Activated naive CD8-positive, alpha-beta T cell treated with anti-CD3 and anti-CD28 coated beads, Interleukin-2, amount 10 ng/mL, durations not matched to agents 7 days and 5 days (primary cell): ENCODE data around the gene UNC5A. TPM values are rescaled to one million over a fixed set of nuclear protein-coding genes. Genes with fewer than 3 reads are reported as not detected.

Experiments used
- ATAC-seq: fragments of 150-1000 bp; cut with Tn5 transposase; one replicate; pipeline ENCODE4 v1.10.0; 2021; ENCODE audit warnings: low read depth, moderate library complexity
- POLR2A ChIA-PET: fragments of 350-600 bp; sonication (Branson Sonifier 250); formaldehyde crosslinking; loops from one replicate; lab custom pipeline; 2021; ENCODE audit warnings: antibody characterized with exemption; lab: Charles Lee
- DNase-seq: peaks from one replicate; pipeline ENCODE4 v3.0.0; 2021
- H3K27ac Mint-ChIP-seq: one replicate; pipeline ENCODE4 v1.8.0; 2022; ENCODE audit warnings: mild to moderate bottlenecking, mixed read lengths
- H3K27me3 Mint-ChIP-seq: one replicate; pipeline ENCODE4 v1.8.0; 2022; ENCODE audit warnings: mild to moderate bottlenecking, moderate library complexity, mixed read lengths
- H3K36me3 Mint-ChIP-seq: one replicate; pipeline ENCODE4 v1.8.0; 2021; ENCODE audit warnings: mild to moderate bottlenecking, mixed read lengths
- H3K4me1 Mint-ChIP-seq: one replicate; pipeline ENCODE4 v1.8.0; 2021; ENCODE audit warnings: mixed read lengths
- H3K4me3 Mint-ChIP-seq: one replicate; pipeline ENCODE4 v1.8.0; 2022; ENCODE audit warnings: mild to moderate bottlenecking, moderate library complexity, mixed read lengths
- H3K9me3 Mint-ChIP-seq: one replicate; pipeline ENCODE4 v1.8.0; 2021; ENCODE audit warnings: mixed read lengths
- total RNA-seq, 2 experiments: library from RNA; stranded (reverse); gene quantifications; one replicate each; pipeline ENCODE4 v1.2.3, GENCODE V29; 2021

UNC5A gene
- total RNA-seq, 2 experiments from 2014 or later, result not detected

DNA sequence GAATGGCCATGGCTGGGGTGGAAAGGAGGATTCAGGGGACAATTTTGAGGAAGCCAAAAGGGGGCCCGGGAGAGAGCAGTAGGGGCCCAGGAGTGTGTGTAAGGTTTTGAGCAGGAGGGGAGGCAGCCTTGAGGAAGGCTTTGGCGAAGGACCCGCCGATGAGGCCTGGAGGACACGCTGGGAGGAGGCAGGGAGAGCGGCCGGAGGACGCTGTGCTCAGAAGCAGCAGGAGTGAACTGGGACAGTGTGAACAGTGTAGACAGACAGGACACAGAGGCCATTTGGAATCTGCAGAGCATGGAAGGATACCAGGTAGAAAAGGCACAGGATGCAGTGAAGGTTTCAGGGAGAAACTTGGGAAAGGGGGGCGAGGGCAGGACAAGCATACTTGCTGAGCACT, 14.9 kb downstream of the UNC5A start:
- H3K4me1 Mint-ChIP-seq, result no peaks in the 10 kb centered on the region
- DNase-seq (no peak), ATAC-seq (no peak)
- peaks cover 13% of the 10 kb centered on the region for H3K27me3 Mint-ChIP-seq
- H3K27ac Mint-ChIP-seq, result no peak overlapping the region
- no peak overlapping the region for H3K4me3 Mint-ChIP-seq
- POLR2A ChIA-PET, result no interaction called here
- no peaks in the 10 kb centered on the region for H3K36me3 Mint-ChIP-seq
- no peaks in the 10 kb centered on the region for H3K9me3 Mint-ChIP-seq

DNA sequence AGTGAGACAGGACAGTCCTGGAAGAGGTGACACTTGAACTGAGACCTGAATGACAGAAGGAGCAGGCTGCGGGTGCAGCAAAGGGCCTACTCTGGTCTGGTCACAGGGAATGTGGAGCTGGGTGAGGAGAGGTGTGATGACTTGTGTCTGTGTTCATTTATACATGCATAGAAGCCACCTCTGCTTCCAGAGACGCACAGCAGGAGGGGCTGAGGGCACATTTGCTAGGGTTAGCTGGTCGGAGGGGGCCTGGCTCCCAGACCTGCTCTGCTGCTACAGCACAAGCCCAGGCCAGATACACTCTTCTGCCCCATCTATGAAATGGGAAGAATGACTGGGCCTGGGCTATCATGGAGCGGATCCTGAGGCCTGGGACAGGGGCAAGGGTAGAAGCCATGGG, 15.6 kb downstream of the UNC5A start:
- Mint-ChIP-seq H3K4me3 (no peak overlapping the region), H3K9me3 (no peaks in the 10 kb centered on the region), H3K27me3 (peaks cover 10% of the 10 kb centered on the region), H3K27ac (no peak overlapping the region), H3K36me3 (no peaks in the 10 kb centered on the region), H3K4me1 (no peaks in the 10 kb centered on the region)
- DNase-seq, result no peak
- ATAC-seq, result no peak
- POLR2A ChIA-PET, result no interaction called here

DNA sequence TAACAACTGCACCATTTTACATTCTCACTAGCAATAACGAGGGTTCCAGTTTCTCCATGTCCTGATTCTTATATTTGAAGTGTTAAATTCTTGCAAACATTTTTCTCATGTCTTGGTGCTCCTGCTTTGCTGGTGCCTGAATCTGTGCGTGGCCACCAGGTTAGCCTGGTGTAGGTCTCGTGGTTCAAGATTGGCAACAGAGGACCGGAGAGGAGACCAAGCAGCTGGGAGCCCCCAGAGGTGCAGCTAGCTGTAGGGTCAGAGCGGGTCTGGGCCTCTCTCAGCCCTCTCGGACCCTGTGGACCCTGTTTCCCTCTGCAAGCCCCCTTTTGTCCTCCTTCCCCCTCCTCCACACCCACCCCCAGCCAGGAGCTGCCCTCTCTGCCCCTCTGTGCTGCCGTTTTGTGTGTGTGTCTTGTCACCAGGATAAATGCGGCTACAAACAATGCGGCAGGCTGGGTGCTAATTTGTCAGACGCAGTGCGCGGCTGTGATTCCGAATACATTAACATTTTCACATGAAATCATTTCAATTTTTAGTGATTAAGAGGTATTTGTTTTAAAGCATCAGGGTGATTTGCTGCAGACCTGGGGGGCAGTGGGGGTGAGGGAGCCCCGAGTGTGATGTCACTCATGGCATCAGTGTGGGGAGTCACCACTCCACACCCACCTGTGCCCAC, 17.5 kb downstream of the UNC5A start:
- H3K4me1 Mint-ChIP-seq, result no peaks in the 10 kb centered on the region
- no peaks in the 10 kb centered on the region for H3K9me3 Mint-ChIP-seq
- H3K4me3 Mint-ChIP-seq, result no peak overlapping the region
- no peak for ATAC-seq
- DNase-seq, result no peak
- POLR2A ChIA-PET, result no interaction called here
- H3K27me3 Mint-ChIP-seq, result peaks cover 7% of the 10 kb centered on the region
- no peaks in the 10 kb centered on the region for H3K36me3 Mint-ChIP-seq
- H3K27ac Mint-ChIP-seq, result no peak overlapping the region

- no peaks in the 10 kb centered on the region for H3K36me3 Mint-ChIP-seq
- no peak overlapping the region for H3K4me3 Mint-ChIP-seq
- ATAC-seq (no peak), DNase-seq (no peak)
- H3K27me3 Mint-ChIP-seq, result peaks cover 6% of the 10 kb centered on the region
- H3K4me1 Mint-ChIP-seq, result no peaks in the 10 kb centered on the region
- POLR2A ChIA-PET, result no interaction called here
- no peak overlapping the region for H3K27ac Mint-ChIP-seq
- no peaks in the 10 kb centered on the region for H3K9me3 Mint-ChIP-seq
These were observed 19.0 kb downstream of the UNC5A start for GRCh38 chr5:176829320-176829719.

GRCh38 chr5:176830422-176830994, 20.1 kb downstream of the UNC5A start:
- no peaks in the 10 kb centered on the region for H3K36me3 Mint-ChIP-seq
- DNase-seq (no peak), ATAC-seq (no peak)
- peaks cover 8% of the 10 kb centered on the region for H3K27me3 Mint-ChIP-seq
- no peaks in the 10 kb centered on the region for H3K9me3 Mint-ChIP-seq
- no peaks in the 10 kb centered on the region for H3K4me1 Mint-ChIP-seq
- POLR2A ChIA-PET, result no interaction called here
- no peak overlapping the region for H3K4me3 Mint-ChIP-seq
- no peak overlapping the region for H3K27ac Mint-ChIP-seq

DNA sequence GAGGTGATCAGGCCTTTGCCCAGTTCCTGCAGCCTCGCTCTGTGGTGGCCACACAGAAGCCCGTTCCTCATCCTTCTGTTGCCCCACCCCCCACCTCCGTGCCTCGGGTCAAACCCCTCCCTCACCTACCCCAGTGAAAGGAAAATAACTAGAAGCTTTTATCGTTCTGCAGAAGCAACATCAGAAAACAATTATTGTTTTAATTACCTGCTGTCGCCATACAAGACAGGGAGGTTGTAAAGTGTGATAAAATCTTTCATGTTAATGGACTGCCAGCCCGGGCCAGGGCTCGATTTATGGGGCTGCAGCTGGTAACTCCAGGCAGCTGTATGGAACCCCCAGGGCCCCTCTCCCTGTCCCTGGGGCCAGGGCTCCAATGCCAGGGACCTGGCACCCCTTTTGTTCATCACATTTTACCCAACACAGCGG, 20.6 kb downstream of the UNC5A start:
- H3K4me1 Mint-ChIP-seq, result no peaks in the 10 kb centered on the region
- no peaks in the 10 kb centered on the region for H3K36me3 Mint-ChIP-seq
- no peak for ATAC-seq

DNA sequence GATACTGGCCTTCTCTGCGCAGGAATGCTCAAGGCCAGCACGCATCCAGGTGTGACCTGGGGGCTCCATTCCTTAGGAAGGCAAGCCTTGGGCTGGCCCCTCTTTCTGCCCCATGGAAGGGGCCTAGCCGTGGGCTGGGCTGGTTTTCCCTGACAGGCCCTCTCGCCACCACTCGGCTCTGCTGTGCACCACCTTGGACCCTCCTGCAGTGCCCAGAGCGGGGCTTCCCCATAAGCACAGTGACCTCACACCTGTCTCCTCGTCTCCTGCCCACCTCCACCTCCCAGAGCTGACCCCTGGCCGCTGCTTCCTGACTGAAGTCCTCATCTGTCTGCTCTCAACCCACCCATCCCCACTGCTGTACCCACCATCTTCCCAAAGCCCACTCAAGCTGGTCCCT, 21.1 kb downstream of the UNC5A start:
- Mint-ChIP-seq H3K27ac (no peak overlapping the region), H3K4me3 (no peak overlapping the region)

More for the DNA sequence above, 20.6 kb downstream of the UNC5A start:
- Mint-ChIP-seq H3K4me3 (no peak overlapping the region), H3K27me3 (peaks cover 8% of the 10 kb centered on the region), H3K27ac (no peak overlapping the region), H3K9me3 (no peaks in the 10 kb centered on the region)
- POLR2A ChIA-PET, result no interaction called here
- no peak for DNase-seq

DNA sequence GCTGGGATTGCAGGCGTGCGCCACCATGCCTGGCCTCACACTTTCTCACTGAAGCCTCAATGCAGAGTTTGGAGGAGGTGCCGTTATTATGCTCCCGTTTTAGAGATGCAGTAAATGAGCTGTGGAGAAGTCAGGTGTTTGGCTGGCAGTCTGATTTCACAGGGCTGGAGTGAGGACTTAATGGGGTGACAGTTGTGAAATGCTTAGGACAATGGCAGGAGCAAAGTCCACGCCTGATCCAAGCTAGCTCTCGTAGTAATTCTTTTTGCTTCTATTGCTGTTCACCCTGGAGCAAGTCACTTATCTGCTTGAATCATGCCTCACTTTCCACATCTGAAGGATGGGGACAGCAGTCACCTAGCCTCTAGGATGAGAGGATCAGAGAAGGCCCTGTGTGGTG, 21.8 kb downstream of the UNC5A start:
- DNase-seq, result no peak
- Mint-ChIP-seq H3K9me3 (no peaks in the 10 kb centered on the region), H3K36me3 (no peaks in the 10 kb centered on the region), H3K27me3 (peaks cover 6% of the 10 kb centered on the region), H3K4me3 (no peak overlapping the region), H3K4me1 (no peaks in the 10 kb centered on the region), H3K27ac (no peak overlapping the region)
- no peak for ATAC-seq
- POLR2A ChIA-PET, result no interaction called here

More for the DNA sequence above, 21.1 kb downstream of the UNC5A start:
- H3K4me1 Mint-ChIP-seq, result no peaks in the 10 kb centered on the region
- H3K9me3 Mint-ChIP-seq, result no peaks in the 10 kb centered on the region
- no peaks in the 10 kb centered on the region for H3K36me3 Mint-ChIP-seq
- POLR2A ChIA-PET, result no interaction called here
- H3K27me3 Mint-ChIP-seq, result peaks cover 6% of the 10 kb centered on the region
- DNase-seq (no peak), ATAC-seq (no peak)

DNA sequence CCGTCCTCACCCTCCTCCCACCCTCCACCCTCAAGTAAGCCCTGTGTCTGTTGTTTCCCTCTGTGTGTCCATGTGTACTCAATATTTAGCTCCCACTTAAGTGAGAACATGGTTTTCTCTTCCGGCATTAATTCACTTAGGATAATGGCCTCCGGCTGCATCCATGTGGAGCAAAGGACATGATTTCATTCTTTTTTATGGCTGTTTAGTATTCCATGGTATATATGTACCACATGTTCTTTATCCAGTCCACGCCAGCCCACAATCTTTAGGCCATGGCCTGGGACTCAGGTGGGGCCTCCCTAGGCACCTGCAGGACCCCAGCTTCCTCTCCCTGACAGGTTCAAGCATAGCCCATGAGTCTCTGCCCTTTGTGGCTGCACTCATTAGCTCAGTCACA, 22.9 kb downstream of the UNC5A start:
- H3K36me3 Mint-ChIP-seq, result no peaks in the 10 kb centered on the region
- H3K9me3 Mint-ChIP-seq, result no peaks in the 10 kb centered on the region
- no peak for ATAC-seq
- peaks cover 8% of the 10 kb centered on the region for H3K27me3 Mint-ChIP-seq
- no peaks in the 10 kb centered on the region for H3K4me1 Mint-ChIP-seq
- POLR2A ChIA-PET, result no interaction called here
- no peak for DNase-seq
- no peak overlapping the region for H3K27ac Mint-ChIP-seq
- no peak overlapping the region for H3K4me3 Mint-ChIP-seq

DNA sequence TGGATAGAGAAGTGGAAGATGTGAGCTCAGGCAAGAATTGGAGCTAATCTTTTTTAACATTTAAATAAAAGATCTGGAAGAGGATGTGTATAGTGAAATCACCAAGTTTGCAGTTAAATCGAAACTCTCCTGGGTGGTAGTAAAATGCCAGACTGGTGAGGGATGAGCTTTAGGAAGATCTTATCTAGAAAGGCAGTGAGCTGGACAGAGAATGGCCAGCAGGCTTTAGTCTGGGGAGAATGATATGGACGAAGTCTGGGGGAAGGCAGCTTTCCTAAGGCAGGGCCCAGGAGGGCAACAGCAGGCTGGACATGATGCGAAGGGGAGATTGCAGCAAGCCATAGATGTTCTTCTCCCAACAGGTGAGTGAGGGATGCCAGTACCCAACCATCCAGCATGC, 25.6 kb downstream of the UNC5A start:
- Mint-ChIP-seq H3K27me3 (peaks cover 7% of the 10 kb centered on the region), H3K36me3 (no peaks in the 10 kb centered on the region), H3K9me3 (no peaks in the 10 kb centered on the region), H3K4me3 (no peak overlapping the region), H3K27ac (no peak overlapping the region), H3K4me1 (no peaks in the 10 kb centered on the region)
- DNase-seq, result no peak
- POLR2A ChIA-PET, result interaction anchor here (0.7 kb wide), 1 partner anchor 205 kb away, joined by 4 read pairs; no protein-coding TSS in a partner anchor
- no peak for ATAC-seq

DNA sequence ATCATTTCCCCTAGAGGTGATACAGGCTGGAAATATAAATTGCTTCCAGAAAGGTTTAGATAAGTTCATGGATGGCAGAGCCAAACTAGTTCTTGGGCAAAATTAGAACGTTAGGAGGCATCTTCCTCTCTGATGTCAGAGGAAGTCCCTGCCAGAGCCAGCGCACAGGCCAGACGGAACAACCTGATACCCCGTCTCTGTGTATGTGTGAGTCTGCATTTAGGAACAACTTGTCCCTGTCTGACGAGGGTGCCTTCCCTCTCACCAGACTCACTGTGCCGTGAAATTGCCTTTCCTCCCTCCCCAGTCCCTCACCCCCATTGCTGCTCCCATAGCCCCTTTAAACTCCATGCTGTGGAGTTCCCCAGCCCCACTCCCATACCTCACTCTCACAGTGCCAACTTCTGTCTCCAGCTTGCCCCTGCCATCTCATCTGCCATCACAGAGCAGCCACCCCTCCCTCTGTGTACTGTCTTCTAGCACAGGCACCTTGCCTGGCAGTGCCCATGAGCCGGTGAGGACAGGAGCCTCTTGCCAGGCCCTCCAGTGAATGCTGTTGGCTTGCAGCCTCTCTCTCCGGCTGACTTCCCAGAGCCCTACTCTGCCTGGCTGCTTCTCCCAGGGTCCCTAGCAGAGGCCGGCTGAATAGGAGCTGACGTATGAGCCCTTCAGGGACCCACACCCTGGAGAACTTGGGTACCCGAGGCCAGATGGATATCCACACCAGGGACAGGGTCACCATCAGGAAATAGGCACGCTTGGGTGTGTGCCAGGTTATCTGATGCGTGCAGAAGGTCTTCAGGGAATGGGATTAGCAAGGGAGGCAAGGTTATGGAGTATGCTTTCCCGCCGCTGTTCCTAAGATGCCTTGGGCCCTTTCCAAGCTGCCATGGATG, 26.7 kb downstream of the UNC5A start:
- Mint-ChIP-seq H3K27me3 (peaks cover 13% of the 10 kb centered on the region), H3K4me1 (no peaks in the 10 kb centered on the region), H3K9me3 (no peaks in the 10 kb centered on the region), H3K4me3 (no peak overlapping the region), H3K36me3 (no peaks in the 10 kb centered on the region), H3K27ac (no peak overlapping the region)
- ATAC-seq (no peak), DNase-seq (no peak)
- POLR2A ChIA-PET, result no interaction called here

DNA sequence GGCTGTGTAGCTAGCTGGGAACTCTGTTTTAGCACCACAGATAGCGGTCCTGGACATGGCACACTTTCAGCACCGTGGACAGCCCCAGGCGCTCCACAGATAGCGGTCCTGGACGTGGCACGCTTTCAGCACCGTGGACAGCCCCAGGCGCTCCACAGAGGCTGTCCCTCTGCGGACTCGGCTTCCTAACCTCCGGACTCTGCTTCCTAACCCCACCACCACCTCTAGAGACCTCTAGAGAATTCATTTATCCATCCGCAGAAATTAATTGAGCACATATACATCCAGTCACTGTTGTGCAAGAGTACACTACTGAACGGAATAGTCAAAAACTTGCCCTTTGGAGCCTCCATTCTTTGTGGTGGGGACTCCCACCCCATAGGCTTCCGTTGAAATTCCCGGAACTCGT, 27.4 kb downstream of the UNC5A start:
- DNase-seq (peak; percentile 90), ATAC-seq (peak; percentile 94)
- H3K4me3 Mint-ChIP-seq, result no peak overlapping the region
- no peaks in the 10 kb centered on the region for H3K36me3 Mint-ChIP-seq
- no peaks in the 10 kb centered on the region for H3K9me3 Mint-ChIP-seq
- H3K27ac Mint-ChIP-seq, result no peak overlapping the region
- POLR2A ChIA-PET, result no interaction called here
- H3K27me3 Mint-ChIP-seq, result peaks cover 13% of the 10 kb centered on the region
- no peaks in the 10 kb centered on the region for H3K4me1 Mint-ChIP-seq

- H3K4me1 Mint-ChIP-seq, result peaks cover 2% of the 10 kb centered on the region
- no peak overlapping the region for H3K4me3 Mint-ChIP-seq
- no peak for DNase-seq
- no peak overlapping the region for H3K27ac Mint-ChIP-seq
- POLR2A ChIA-PET, result no interaction called here
- H3K9me3 Mint-ChIP-seq, result no peaks in the 10 kb centered on the region
- no peaks in the 10 kb centered on the region for H3K36me3 Mint-ChIP-seq
- ATAC-seq, result no peak
- H3K27me3 Mint-ChIP-seq, result peaks cover 19% of the 10 kb centered on the region
These were observed 33.3 kb downstream of the UNC5A start for GRCh38 chr5:176843673-176844072.
